Bronchial epithelial cell (primary cell): ENCODE measurements around the gene DPP6. TPM values are rescaled to one million over a fixed set of nuclear protein-coding genes. Genes with fewer than 3 reads are reported as not detected.
A peak's percentile ranks its signal among the peaks of the same experiment; 100 is the strongest.
"Not testable (repeated sequence)": the region's sequence is repeated elsewhere in the genome, so short reads cannot be mapped to it uniquely, and the experiment has no call there.

Experiments
- DNase-seq: peaks from one replicate; pipeline ENCODE4 v3.0.0-alpha.2; 2010; ENCODE audit warnings: low read depth
- FAIRE-seq: peaks from 2 replicates; lab custom pipeline; 2011; peaks lifted over from hg19 to GRCh38; lab: Jason Lieb, UNC
- H3K27me3 ChIP-seq: 2 replicates; pipeline ENCODE4 v1.5.1; 2011; ENCODE audit warnings: low read length; ENCODE audit not compliant: control insufficient read depth, insufficient read depth
- H3K36me3 ChIP-seq: 2 replicates; pipeline ENCODE4 v1.5.1; 2011; ENCODE audit warnings: low read length; ENCODE audit not compliant: control insufficient read depth, insufficient read depth
- H3K4me3 ChIP-seq: 2 replicates; pipeline ENCODE4 v1.5.1; 2011; ENCODE audit warnings: mild to moderate bottlenecking, low read depth, low read length, control low read depth
- total RNA-seq: library from RNA; depleted of rRNA; stranded (reverse); fragments of >200 nt; gene quantifications from 2 replicates; pipeline ENCODE4 v1.2.1, GENCODE V29; 2014
- TF ChIP-seq, protein P1 (sequence below): IDR thresholded peaks from 2 replicates; pipeline ENCODE4 v1.5.1; 2011; ENCODE audit warnings: mild to moderate bottlenecking, moderate library complexity, low read length, control low read depth, inconsistent platforms; ENCODE audit not compliant: insufficient read depth, severe bottlenecking

Gene DPP6
- total RNA-seq, 1 donor from 2014 or later: not detected

DNA sequence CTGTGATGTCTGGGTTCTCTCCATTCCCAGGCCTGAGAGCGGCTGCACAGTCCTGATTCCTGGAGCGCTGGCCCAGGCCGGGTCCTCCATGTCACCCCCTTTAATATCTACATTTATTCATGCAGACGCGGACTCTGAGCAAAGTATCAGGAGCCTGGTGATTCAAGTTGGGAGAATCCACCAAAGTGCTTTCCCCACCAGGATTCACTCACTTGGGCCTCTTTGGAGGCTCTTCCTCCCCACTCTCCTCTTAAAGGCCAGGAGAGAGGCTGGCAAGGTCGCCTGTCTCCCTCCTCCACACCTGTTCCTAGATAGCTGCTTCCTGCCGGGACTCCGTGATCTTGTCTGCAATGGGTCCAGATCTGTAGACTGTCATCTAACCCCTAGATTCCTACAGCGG is 98.5 kb downstream of the DPP6 start:
- H3K27me3 ChIP-seq, H3K4me3 ChIP-seq, DNase-seq, H3K36me3 ChIP-seq, FAIRE-seq: not testable (repeated sequence)

- not testable (repeated sequence) for DNase-seq, H3K4me3 ChIP-seq, H3K27me3 ChIP-seq, H3K36me3 ChIP-seq
- FAIRE-seq: peak; percentile 83
Observed at GRCh38 chr7:154151306-154151705, 99.1 kb downstream of the DPP6 start.

DNA sequence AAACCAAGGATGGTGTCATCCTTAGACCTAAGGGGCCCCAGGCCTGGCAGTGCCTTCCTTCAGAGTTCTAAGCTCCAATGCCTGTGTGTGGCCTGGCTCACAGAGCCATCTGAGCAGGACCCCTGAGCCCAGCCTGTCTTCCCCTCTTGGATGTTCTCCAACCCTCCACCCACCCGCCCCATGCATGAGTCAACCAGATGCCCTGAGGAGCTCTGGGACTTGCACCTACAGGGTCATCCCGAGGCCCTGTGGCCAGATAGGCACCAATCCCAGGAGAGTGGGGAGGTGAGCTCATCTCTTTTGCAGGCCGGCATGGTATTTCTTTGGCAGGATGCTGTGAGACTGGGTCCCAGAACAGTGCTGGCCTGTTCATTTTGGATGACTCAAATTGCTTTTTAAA is 103.7 kb downstream of the DPP6 start:
- not testable (repeated sequence) for H3K4me3 ChIP-seq, DNase-seq, FAIRE-seq, H3K27me3 ChIP-seq, H3K36me3 ChIP-seq

DNA sequence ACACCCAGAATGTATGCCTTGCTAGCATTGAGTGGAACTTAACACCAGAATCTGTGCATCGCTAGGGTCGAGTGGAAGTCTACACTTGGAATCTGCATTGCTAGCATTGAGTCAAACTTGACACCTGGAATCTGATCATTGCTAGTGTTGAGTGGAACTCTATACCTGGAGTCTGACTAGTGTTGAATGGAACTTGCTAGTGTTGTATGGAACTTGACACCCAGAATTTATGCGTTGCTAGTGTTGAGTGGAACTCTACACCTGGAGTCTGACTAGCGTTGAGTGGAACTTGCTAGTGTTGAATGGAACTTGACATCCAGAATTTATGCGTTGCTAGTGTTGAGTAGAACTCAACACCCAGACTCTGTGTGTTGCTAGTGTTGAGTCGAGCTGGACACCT is 110.7 kb downstream of the DPP6 start:
- FAIRE-seq: peak; percentile 96
- H3K36me3 ChIP-seq, H3K4me3 ChIP-seq, DNase-seq, H3K27me3 ChIP-seq: not testable (repeated sequence)

- not testable (repeated sequence) for H3K36me3 ChIP-seq, H3K27me3 ChIP-seq, H3K4me3 ChIP-seq, DNase-seq
- FAIRE-seq: peak; percentile 97
Observed at GRCh38 chr7:154163642-154164041, 111.4 kb downstream of the DPP6 start.

DNA sequence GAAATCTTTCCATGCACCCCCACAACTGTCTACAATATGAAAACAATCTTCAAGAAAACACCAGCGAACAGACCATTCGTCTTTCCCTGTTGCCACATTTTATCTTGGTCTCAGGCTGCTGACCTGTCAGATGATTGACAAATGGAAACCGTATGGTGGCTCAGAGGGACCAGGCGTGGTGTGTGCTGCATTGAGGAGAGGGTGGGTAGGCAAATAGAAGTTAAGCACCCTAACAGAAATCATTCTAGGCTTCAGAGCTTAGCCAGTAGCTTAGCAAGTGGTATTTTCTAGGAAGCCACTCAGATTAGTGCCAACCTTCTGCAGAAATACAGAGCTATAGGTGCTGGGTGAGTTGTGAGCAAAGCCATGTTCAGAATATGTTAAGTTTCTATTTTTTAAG is 114.9 kb downstream of the DPP6 start:
- FAIRE-seq: no peak
- H3K27me3 ChIP-seq: no peaks in the 10 kb centered on the region
- TF ChIP-seq, protein P1, sequence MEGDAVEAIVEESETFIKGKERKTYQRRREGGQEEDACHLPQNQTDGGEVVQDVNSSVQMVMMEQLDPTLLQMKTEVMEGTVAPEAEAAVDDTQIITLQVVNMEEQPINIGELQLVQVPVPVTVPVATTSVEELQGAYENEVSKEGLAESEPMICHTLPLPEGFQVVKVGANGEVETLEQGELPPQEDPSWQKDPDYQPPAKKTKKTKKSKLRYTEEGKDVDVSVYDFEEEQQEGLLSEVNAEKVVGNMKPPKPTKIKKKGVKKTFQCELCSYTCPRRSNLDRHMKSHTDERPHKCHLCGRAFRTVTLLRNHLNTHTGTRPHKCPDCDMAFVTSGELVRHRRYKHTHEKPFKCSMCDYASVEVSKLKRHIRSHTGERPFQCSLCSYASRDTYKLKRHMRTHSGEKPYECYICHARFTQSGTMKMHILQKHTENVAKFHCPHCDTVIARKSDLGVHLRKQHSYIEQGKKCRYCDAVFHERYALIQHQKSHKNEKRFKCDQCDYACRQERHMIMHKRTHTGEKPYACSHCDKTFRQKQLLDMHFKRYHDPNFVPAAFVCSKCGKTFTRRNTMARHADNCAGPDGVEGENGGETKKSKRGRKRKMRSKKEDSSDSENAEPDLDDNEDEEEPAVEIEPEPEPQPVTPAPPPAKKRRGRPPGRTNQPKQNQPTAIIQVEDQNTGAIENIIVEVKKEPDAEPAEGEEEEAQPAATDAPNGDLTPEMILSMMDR: no peak

DNA sequence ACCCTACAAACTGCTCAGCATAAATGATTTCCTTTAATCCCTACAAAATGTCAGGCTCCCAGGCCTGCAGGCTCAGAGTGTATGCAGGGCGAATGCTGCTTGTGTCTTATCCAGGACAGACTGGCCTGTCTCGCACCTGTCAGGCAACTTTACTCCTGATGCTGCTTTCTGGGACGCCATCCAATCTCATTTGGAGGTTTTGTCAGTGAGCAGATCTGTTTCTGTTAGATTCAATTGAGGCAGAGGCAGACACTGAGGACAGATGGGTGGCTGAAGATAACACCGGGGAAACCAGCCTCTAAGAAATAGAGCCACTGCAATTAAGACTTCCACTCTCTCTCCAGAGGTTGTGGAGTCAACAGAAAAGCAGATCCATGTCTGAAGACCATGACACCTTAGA is 115.6 kb downstream of the DPP6 start:
- FAIRE-seq (no peak), DNase-seq (no peak)
- TF ChIP-seq, protein P1: no peak
- H3K4me3 ChIP-seq: no peak overlapping the region
- H3K36me3 ChIP-seq: no peaks in the 10 kb centered on the region
- no peaks in the 10 kb centered on the region for H3K27me3 ChIP-seq

More for the DNA sequence above, 114.9 kb downstream of the DPP6 start:
- H3K36me3 ChIP-seq: no peaks in the 10 kb centered on the region
- no peak for DNase-seq
- no peak overlapping the region for H3K4me3 ChIP-seq

DNA sequence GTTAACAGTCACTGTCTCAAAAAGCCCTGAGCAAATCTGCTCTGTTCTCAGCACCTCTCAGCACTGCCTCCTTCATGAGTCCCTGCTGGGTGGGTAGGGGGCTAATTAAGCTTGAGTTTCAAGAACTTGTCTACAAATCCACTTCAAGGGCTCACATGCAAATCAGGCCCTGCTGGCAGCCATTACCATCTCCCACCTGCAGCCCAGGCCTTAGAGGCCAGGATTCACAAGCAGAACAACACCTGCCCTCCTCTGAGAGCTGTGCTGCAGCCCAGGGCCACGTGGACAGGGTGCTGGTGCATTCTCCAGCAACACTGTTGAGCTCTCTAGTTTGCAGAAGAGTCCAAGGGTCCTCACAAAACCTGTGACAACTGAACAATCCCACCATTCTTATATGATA is 119.2 kb downstream of the DPP6 start:
- Histone ChIP-seq H3K27me3 (no peaks in the 10 kb centered on the region), H3K36me3 (no peaks in the 10 kb centered on the region), H3K4me3 (no peak overlapping the region)
- TF ChIP-seq, protein P1: no peak
- DNase-seq (no peak), FAIRE-seq (peak; percentile 36)

GRCh38 chr7:154172236-154172635 is 120.0 kb downstream of the DPP6 start:
- Histone ChIP-seq H3K4me3 (no peak overlapping the region), H3K36me3 (no peaks in the 10 kb centered on the region), H3K27me3 (no peaks in the 10 kb centered on the region)
- DNase-seq: no peak
- FAIRE-seq: no peak
- TF ChIP-seq, protein P1: no peak
